HG03520 (cell line): ENCODE measurements around the gene HERPUD1.
A peak's percentile ranks its signal among the peaks of the same experiment; 100 is the strongest.
"Not testable (repeated sequence)": the region's sequence is repeated elsewhere in the genome, so short reads cannot be mapped to it uniquely, and the experiment has no call there.

Source experiments
- ATAC-seq: cut with Tn5 transposase; IDR thresholded peaks from one replicate; pipeline ENCODE4 v1.9.1; 2021; ENCODE audit warnings: mild to moderate bottlenecking, moderate library complexity; ENCODE audit not compliant: unreplicated experiment

Gene HERPUD1

GRCh38 chr16:56977823-56978430, 46.0 kb downstream of the HERPUD1 start:
- ATAC-seq, result no peak

GRCh38 chr16:56980201-56980535, 48.2 kb downstream of the HERPUD1 start:
- no peak for ATAC-seq

GRCh38 chr16:56980792-56981724, 49.1 kb downstream of the HERPUD1 start:
- no peak for ATAC-seq

- no peak for ATAC-seq
These were observed 49.9 kb downstream of the HERPUD1 start for GRCh38 chr16:56981729-56982271.

GRCh38 chr16:56982695-56983094, 50.8 kb downstream of the HERPUD1 start:
- ATAC-seq, result no peak

GRCh38 chr16:56983211-56983751, 51.3 kb downstream of the HERPUD1 start:
- no peak for ATAC-seq

- no peak for ATAC-seq
These were observed 52.7 kb downstream of the HERPUD1 start for GRCh38 chr16:56984639-56985038.

- no peak for ATAC-seq
These were observed 53.5 kb downstream of the HERPUD1 start for GRCh38 chr16:56985288-56985961.

GRCh38 chr16:56985962-56986360, 54.0 kb downstream of the HERPUD1 start:
- no peak for ATAC-seq

GRCh38 chr16:56986361-56986760, 54.4 kb downstream of the HERPUD1 start:
- ATAC-seq, result no peak

- not testable (repeated sequence) for ATAC-seq
These were observed 55.0 kb downstream of the HERPUD1 start for GRCh38 chr16:56986908-56987307.

GRCh38 chr16:56987692-56988091, 55.8 kb downstream of the HERPUD1 start:
- ATAC-seq, result no peak

- no peak for ATAC-seq
These were observed 56.4 kb downstream of the HERPUD1 start for GRCh38 chr16:56988161-56988947.

- ATAC-seq, result peak; percentile 72
These were observed 57.3 kb downstream of the HERPUD1 start, which contains the start of gene NLRC5 for GRCh38 chr16:56988948-56989945. NLRC5 (plus strand) TSS chr16:56989557; CDS start chr16:57020713, 31,156 bp downstream.

GRCh38 chr16:56989988-56990387, 58.0 kb downstream of the HERPUD1 start:
- no peak for ATAC-seq

- ATAC-seq, result no peak
These were observed 58.7 kb downstream of the HERPUD1 start for GRCh38 chr16:56990407-56991286.

GRCh38 chr16:56992431-56992830, 60.5 kb downstream of the HERPUD1 start:
- not testable (repeated sequence) for ATAC-seq

GRCh38 chr16:56993204-56993603, 61.3 kb downstream of the HERPUD1 start:
- ATAC-seq, result no peak
